ENCODE data around the gene TMEM185B. TPM values are rescaled to one million over a fixed set of nuclear protein-coding genes. Genes with fewer than 3 reads are reported as not detected.
"Not testable (repeated sequence)": the region's sequence is repeated elsewhere in the genome, so short reads cannot be mapped to it uniquely, and the experiment has no call there.

The TMEM185B gene
- total RNA-seq, 1 donor from 2014 or later, result 26.6 TPM

- TF ChIP-seq CTCF (IDR thresholded peaks at IDR 0.05), result no peak
- Histone ChIP-seq H3K9me3 (no peaks in the 10 kb centered on the region), H3K4me3 (no peak overlapping the region), H3K27ac (no peak overlapping the region), H3K27me3 (no peaks in the 10 kb centered on the region), H3K36me3 (no peaks in the 10 kb centered on the region), H3K4me1 (peaks cover 2% of the 10 kb centered on the region)
- intact Hi-C loops (cut with DNase I), result no loop called here
- DNase-seq (no peak), ATAC-seq (no peak)
Observed at GRCh38 chr2:120204945-120205670, 18.1 kb downstream of the TMEM185B start.

GRCh38 chr2:120204417-120204816 lies 18.8 kb downstream of the TMEM185B start:
- H3K27ac ChIP-seq, result no peak overlapping the region
- no peaks in the 10 kb centered on the region for H3K9me3 ChIP-seq
- no peaks in the 10 kb centered on the region for H3K4me1 ChIP-seq
- DNase-seq (no peak), ATAC-seq (no peak)
- H3K36me3 ChIP-seq, result no peaks in the 10 kb centered on the region
- intact Hi-C loops (cut with DNase I), result no loop called here
- TF ChIP-seq CTCF (IDR thresholded peaks at IDR 0.05), result no peak
- H3K4me3 ChIP-seq, result no peak overlapping the region
- H3K27me3 ChIP-seq, result no peaks in the 10 kb centered on the region

DNA sequence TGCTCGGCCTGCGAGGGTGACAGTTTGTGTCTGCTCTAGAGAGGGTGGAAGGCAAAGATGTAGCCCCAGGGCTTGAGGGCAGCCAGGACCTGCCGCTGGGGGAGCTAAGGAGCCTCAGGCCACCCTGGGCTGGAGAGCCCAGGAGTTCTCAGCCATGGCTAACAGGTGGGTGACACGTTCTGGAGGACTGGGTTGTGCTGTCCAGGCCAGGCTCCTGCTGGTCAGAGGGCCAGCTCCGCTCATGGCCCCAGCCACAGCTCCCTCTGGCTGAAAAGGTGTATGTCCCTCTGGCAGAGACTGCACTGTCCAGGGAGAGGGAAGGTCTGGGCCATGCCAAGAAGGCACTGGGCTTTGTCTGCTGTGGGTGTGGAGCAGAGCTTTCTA lies 19.2 kb downstream of the TMEM185B start:
- intact Hi-C loops (cut with DNase I), result no loop called here
- H3K27ac ChIP-seq, result no peak overlapping the region
- DNase-seq (no peak), ATAC-seq (peak; percentile 7)
- no peak overlapping the region for H3K4me3 ChIP-seq
- H3K9me3 ChIP-seq, result no peaks in the 10 kb centered on the region
- TF ChIP-seq CTCF (IDR thresholded peaks at IDR 0.05), result no peak
- H3K4me1 ChIP-seq, result no peaks in the 10 kb centered on the region
- no peaks in the 10 kb centered on the region for H3K36me3 ChIP-seq
- H3K27me3 ChIP-seq, result no peaks in the 10 kb centered on the region

DNA sequence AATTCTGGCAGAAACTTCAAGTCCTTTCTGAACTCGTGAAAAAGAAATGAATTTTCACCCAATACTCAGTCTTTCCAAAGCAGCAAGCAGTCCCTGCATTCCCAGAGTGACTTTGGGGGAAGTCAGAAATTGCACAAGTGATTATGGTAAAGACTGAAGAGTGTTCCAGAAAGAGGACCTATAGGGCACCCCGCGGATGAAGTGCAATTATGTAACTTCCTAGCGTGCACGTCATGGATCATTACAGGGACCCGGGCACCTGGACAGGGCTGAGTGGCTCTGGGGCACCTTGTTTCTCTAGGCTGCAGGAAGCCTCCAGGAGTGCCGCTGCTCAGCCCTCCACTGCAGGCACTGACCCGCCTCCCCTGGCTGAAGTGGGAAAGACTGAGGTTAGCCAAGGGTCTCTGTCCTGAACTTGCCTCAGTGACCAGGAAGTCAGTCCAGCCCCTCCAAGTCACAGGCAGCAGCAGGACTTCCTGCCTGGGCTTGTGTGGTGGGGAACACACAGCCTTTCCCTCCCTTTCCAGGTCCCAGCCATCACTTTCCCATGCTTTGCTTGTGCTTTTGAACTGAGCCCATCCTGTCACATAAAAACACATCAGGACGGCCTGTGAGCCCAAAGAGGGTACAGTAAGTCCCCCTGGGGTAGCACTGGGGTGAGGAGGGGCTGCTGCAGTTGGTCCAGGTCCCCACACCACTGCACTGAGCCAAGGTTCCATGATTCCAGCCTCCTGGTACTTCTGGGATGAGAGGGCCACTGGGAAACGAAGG lies 19.8 kb downstream of the TMEM185B start:
- intact Hi-C loops (cut with DNase I), result no loop called here
- Histone ChIP-seq H3K4me3 (no peak overlapping the region), H3K36me3 (no peaks in the 10 kb centered on the region), H3K27me3 (no peaks in the 10 kb centered on the region), H3K9me3 (no peaks in the 10 kb centered on the region), H3K27ac (no peak overlapping the region), H3K4me1 (no peaks in the 10 kb centered on the region)
- ATAC-seq (peak; percentile 71), DNase-seq (peak; percentile 68)
- no peak for TF ChIP-seq CTCF (IDR thresholded peaks at IDR 0.05)

- H3K36me3 ChIP-seq; H3K27ac ChIP-seq; H3K9me3 ChIP-seq; DNase-seq; H3K4me1 ChIP-seq; H3K4me3 ChIP-seq; H3K27me3 ChIP-seq; ATAC-seq; intact Hi-C loops (cut with DNase I): not testable (repeated sequence)
Observed at GRCh38 chr2:120199817-120200459, 23.3 kb downstream of the TMEM185B start.

DNA sequence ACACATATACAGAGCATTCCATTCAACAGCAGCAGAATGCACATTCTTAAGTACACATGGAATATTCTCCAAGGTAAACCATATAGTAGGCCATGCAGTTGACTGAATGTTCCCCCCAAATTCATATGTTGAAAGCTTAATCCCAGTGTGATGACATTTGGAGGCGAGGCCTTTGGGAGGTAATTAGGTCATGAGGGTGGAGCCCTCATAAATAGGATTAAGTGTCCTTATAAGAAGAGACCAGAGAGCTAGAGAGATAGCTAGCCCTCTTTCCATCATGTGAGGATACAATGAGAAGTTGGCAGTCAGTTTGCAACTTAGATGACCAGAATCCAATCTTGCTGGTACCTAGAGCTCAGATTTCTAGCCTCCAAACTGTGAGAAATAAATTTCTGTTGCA lies 27.6 kb downstream of the TMEM185B start:
- ATAC-seq (no peak), DNase-seq (no peak)
- H3K9me3 ChIP-seq, result peaks cover 6% of the 10 kb centered on the region
- no peak for TF ChIP-seq CTCF (IDR thresholded peaks at IDR 0.05)
- H3K4me1 ChIP-seq, result no peaks in the 10 kb centered on the region
- intact Hi-C loops (cut with DNase I), result no loop called here
- H3K4me3 ChIP-seq, result no peak overlapping the region
- H3K27me3 ChIP-seq, result no peaks in the 10 kb centered on the region
- no peak overlapping the region for H3K27ac ChIP-seq
- no peaks in the 10 kb centered on the region for H3K36me3 ChIP-seq
